Liver (tissue), 9 donors: ENCODE measurements around the gene PGAP3. TPM values are rescaled to one million over a fixed set of nuclear protein-coding genes. Genes with fewer than 3 reads are reported as not detected.

ENCODE experiments used
- DNase-seq: peaks from one replicate; pipeline ENCODE4 v3.0.0-alpha.2; 2017; ENCODE audit warnings: low spot score
- H3K27ac ChIP-seq, 2 donors: one replicate each; pipeline ENCODE4 v1.7.0; 2013; ENCODE audit warnings: inconsistent platforms in 2 of 2, low read length in 2 of 2, control low read depth in 1 of 2, low read depth in 1 of 2, mild to moderate bottlenecking in 1 of 2
- H3K27me3 ChIP-seq, 4 donors: one replicate each; pipeline versions ENCODE4 v1.6.1 to v1.7.0; 2013; ENCODE audit warnings: low read length in 3 of 4, inconsistent platforms in 1 of 4, mild to moderate bottlenecking in 1 of 4, moderate library complexity in 1 of 4; ENCODE audit not compliant: control insufficient read depth in 4 of 4, insufficient read depth in 4 of 4
- H3K36me3 ChIP-seq, 4 donors: one replicate each; pipeline versions ENCODE4 v1.6.1 to v1.7.0; 2013; ENCODE audit warnings: low read length in 3 of 4, mild to moderate bottlenecking in 3 of 4, low read depth in 1 of 4, moderate library complexity in 1 of 4; ENCODE audit not compliant: control insufficient read depth in 4 of 4, insufficient read depth in 3 of 4
- H3K4me1 ChIP-seq, 4 donors: one replicate each; pipeline versions ENCODE4 v1.6.1 to v1.7.0; 2013; ENCODE audit warnings: low read length in 3 of 4, mild to moderate bottlenecking in 3 of 4, moderate library complexity in 1 of 4; ENCODE audit not compliant: control insufficient read depth in 4 of 4, insufficient read depth in 4 of 4
- H3K4me3 ChIP-seq, 3 donors: one replicate each; pipeline versions ENCODE4 v1.6.1 to v1.7.0; 2013; ENCODE audit warnings: low read length in 3 of 3, control low read depth in 1 of 3, low read depth in 1 of 3, mild to moderate bottlenecking in 1 of 3
- H3K9ac ChIP-seq, 2 donors: one replicate each; pipeline ENCODE4 v1.7.0; 2013; ENCODE audit warnings: low read length in 2 of 2, mild to moderate bottlenecking in 2 of 2, moderate library complexity in 2 of 2, control low read depth in 1 of 2, low read depth in 1 of 2
- H3K9me3 ChIP-seq, 4 donors: one replicate each; pipeline versions ENCODE4 v1.6.1 to v1.7.0; 2013; ENCODE audit warnings: low read length in 3 of 4; ENCODE audit not compliant: control insufficient read depth in 4 of 4
- ATF3 ChIP-seq: IDR thresholded peaks from 2 replicates; pipeline ENCODE4 v1.6.1; 2016; ENCODE audit warnings: antibody characterized with exemption
- EGR1 ChIP-seq, 2 donors: IDR thresholded peaks; 2 replicates each; pipeline ENCODE4 v1.6.1; 2016 to 2018; ENCODE audit warnings: antibody characterized with exemption in 2 of 2, low read depth in 2 of 2
- FOXA1 ChIP-seq: IDR thresholded peaks from 2 replicates; pipeline ENCODE4 v1.6.1; 2016; ENCODE audit warnings: antibody characterized with exemption
- FOXA2 ChIP-seq: IDR thresholded peaks from 2 replicates; pipeline ENCODE4 v1.6.1; 2016; ENCODE audit warnings: antibody characterized with exemption
- GABPA ChIP-seq, 2 donors: IDR thresholded peaks in 1 of 2; conservative IDR thresholded peaks in 1 of 2; 2 replicates each; pipeline ENCODE4 v1.6.1; 2016; ENCODE audit warnings: antibody characterized with exemption in 2 of 2, mild to moderate bottlenecking in 1 of 2, moderate library complexity in 1 of 2
- HNF4G ChIP-seq: IDR thresholded peaks from 2 replicates; pipeline ENCODE4 v1.6.1; 2016; ENCODE audit warnings: antibody characterized with exemption
- JUND ChIP-seq, 2 donors: IDR thresholded peaks; 2 replicates each; pipeline ENCODE4 v1.6.1; 2016; ENCODE audit warnings: antibody characterized with exemption in 2 of 2
- MAX ChIP-seq: IDR thresholded peaks from 2 replicates; pipeline ENCODE4 v1.6.1; 2016; ENCODE audit warnings: antibody characterized with exemption
- RAD21 ChIP-seq, 2 donors: IDR thresholded peaks; 2 replicates each; pipeline ENCODE4 v1.6.1; 2016; ENCODE audit warnings: antibody characterized with exemption in 2 of 2, mild to moderate bottlenecking in 2 of 2
- REST ChIP-seq: IDR thresholded peaks from 2 replicates; pipeline ENCODE4 v1.6.1; 2016; ENCODE audit warnings: antibody characterized with exemption, mild to moderate bottlenecking
- RXRA ChIP-seq, 2 donors: IDR thresholded peaks; 2 replicates each; pipeline ENCODE4 v1.6.1; 2017 to 2018; ENCODE audit warnings: antibody characterized with exemption in 2 of 2, mild to moderate bottlenecking in 1 of 2
- SP1 ChIP-seq: IDR thresholded peaks from 2 replicates; pipeline ENCODE4 v1.6.1; 2018; ENCODE audit warnings: antibody characterized with exemption, mild to moderate bottlenecking
- TAF1 ChIP-seq: conservative IDR thresholded peaks from 2 replicates; pipeline ENCODE4 v1.6.1; 2016; ENCODE audit warnings: antibody characterized with exemption, mild to moderate bottlenecking
- YY1 ChIP-seq: IDR thresholded peaks from 2 replicates; pipeline ENCODE4 v1.6.1; 2016; ENCODE audit warnings: antibody characterized with exemption, mild to moderate bottlenecking
- WGBS: extraction: QIAGEN DNeasy Blood & Tissue Kit; methylation state at CpG from one replicate; pipeline ENCODE4 v1.1.7; 2013; 5-methylcytosine and 5-hydroxymethylcytosine counted together
- polyA plus RNA-seq, 2 donors: library from polyadenylated mRNA; stranded (reverse) in 1 of 2; unstranded in 1 of 2; fragments of 200-250 nt in 1 of 2; fragments of >200 nt in 1 of 2; fragmentation: Nextera tagmentation in 1 of 2; extraction: Ambion mirVana in 1 of 2; gene quantifications; one replicate each; pipeline versions ENCODE4 v1.2.1 to v1.2.3, GENCODE V29; 2013 to 2015
- total RNA-seq, 2 donors: library from RNA; depleted of rRNA; stranded (reverse); fragments of >200 nt; gene quantifications; one replicate each; pipeline ENCODE4 v1.2.3, GENCODE V29; 2014
- TF ChIP-seq, protein P1 (sequence below): fragments of 150-350 bp; IDR thresholded peaks from 2 replicates; pipeline ENCODE4 v1.5.1; 2017; ENCODE audit warnings: improper control_type of control experiment, low read depth, low read length; ENCODE audit not compliant: missing input control
- TF ChIP-seq, protein P2 (sequence below): IDR thresholded peaks from 2 replicates; pipeline ENCODE4 v1.6.1; 2016; ENCODE audit warnings: antibody characterized with exemption
- donor health status: healthy.
- donor health status: healthy.
- donor health status: healthy.
- donor health status: healthy.
- donor health status: healthy.

PGAP3 gene
- total and polyA plus RNA-seq, 4 donors = 7.9 to 19.5 (median 14.0) TPM

GRCh38 chr17:39714234-39714633, 26.4 kb upstream of the PGAP3 start:
- H3K9ac ChIP-seq = no peak overlapping the region
- no peak for DNase-seq
- no peak overlapping the region for H3K4me3 ChIP-seq
- TF ChIP-seq, protein P1, sequence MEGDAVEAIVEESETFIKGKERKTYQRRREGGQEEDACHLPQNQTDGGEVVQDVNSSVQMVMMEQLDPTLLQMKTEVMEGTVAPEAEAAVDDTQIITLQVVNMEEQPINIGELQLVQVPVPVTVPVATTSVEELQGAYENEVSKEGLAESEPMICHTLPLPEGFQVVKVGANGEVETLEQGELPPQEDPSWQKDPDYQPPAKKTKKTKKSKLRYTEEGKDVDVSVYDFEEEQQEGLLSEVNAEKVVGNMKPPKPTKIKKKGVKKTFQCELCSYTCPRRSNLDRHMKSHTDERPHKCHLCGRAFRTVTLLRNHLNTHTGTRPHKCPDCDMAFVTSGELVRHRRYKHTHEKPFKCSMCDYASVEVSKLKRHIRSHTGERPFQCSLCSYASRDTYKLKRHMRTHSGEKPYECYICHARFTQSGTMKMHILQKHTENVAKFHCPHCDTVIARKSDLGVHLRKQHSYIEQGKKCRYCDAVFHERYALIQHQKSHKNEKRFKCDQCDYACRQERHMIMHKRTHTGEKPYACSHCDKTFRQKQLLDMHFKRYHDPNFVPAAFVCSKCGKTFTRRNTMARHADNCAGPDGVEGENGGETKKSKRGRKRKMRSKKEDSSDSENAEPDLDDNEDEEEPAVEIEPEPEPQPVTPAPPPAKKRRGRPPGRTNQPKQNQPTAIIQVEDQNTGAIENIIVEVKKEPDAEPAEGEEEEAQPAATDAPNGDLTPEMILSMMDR = no peak
- TF ChIP-seq REST (no peak), SP1 (no peak), JUND (IDR thresholded peaks at IDR 0.05) (no peak), FOXA1 (no peak), FOXA2 (no peak), RXRA (IDR thresholded peaks at IDR 0.05) (no peak), YY1 (no peak), TAF1 (no peak), EGR1 (IDR thresholded peaks at IDR 0.05; ENCODE audit: low read depth in 2 of 2) (no peak), MAX (no peak), HNF4G (no peak), RAD21 (IDR thresholded peaks at IDR 0.05) (no peak), ATF3 (no peak)
- TF ChIP-seq, protein P2, sequence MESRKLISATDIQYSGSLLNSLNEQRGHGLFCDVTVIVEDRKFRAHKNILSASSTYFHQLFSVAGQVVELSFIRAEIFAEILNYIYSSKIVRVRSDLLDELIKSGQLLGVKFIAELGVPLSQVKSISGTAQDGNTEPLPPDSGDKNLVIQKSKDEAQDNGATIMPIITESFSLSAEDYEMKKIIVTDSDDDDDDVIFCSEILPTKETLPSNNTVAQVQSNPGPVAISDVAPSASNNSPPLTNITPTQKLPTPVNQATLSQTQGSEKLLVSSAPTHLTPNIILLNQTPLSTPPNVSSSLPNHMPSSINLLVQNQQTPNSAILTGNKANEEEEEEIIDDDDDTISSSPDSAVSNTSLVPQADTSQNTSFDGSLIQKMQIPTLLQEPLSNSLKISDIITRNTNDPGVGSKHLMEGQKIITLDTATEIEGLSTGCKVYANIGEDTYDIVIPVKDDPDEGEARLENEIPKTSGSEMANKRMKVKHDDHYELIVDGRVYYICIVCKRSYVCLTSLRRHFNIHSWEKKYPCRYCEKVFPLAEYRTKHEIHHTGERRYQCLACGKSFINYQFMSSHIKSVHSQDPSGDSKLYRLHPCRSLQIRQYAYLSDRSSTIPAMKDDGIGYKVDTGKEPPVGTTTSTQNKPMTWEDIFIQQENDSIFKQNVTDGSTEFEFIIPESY = no peak
- H3K27me3 ChIP-seq = no peaks in the 10 kb centered on the region
- H3K36me3 ChIP-seq = peaks cover 2 to 35% (median 12%) of the 10 kb centered on the region in 4 donors
- no peaks in the 10 kb centered on the region for H3K9me3 ChIP-seq
- peaks cover 0 to 18% (median 10%) of the 10 kb centered on the region in 4 donors for H3K4me1 ChIP-seq
- 95% methylated on average over 4 of the region's 4 CpGs for WGBS
- no peak overlapping the region for H3K27ac ChIP-seq

GRCh38 chr17:39711851-39712250, 24.0 kb upstream of the PGAP3 start:
- Histone ChIP-seq H3K27me3 (no peaks in the 10 kb centered on the region), H3K27ac (no peak overlapping the region), H3K9ac (no peak overlapping the region), H3K9me3 (no peaks in the 10 kb centered on the region), H3K4me3 (no peak overlapping the region), H3K36me3 (peaks cover 0 to 35% (median 12%) of the 10 kb centered on the region in 4 donors), H3K4me1 (peaks cover 5 to 22% (median 13%) of the 10 kb centered on the region in 4 donors)
- no peak for DNase-seq
- WGBS = 96% methylated on average over 10 of the region's 10 CpGs
- TF ChIP-seq RAD21 (IDR thresholded peaks at IDR 0.05) = no peak
- TF ChIP-seq REST = no peak
- TF ChIP-seq FOXA1 = no peak
- TF ChIP-seq SP1 = no peak
- TF ChIP-seq GABPA (IDR thresholded peaks at IDR 0.05 in 1 of 2, conservative IDR thresholded peaks at IDR 0.05 in 1 of 2) = no peak
- TF ChIP-seq YY1 = no peak
- no peak for TF ChIP-seq HNF4G
- TF ChIP-seq ATF3 = no peak
- TF ChIP-seq TAF1 = no peak
- TF ChIP-seq FOXA2 = no peak
- TF ChIP-seq, protein P2 = no peak
- no peak for TF ChIP-seq JUND (IDR thresholded peaks at IDR 0.05)
